Right lobe of liver (tissue), 4 donors: Measurements from ENCODE around the gene COL3A1.

Experiments
- CTCF ChIP-seq, 4 donors: fragments of 200-600 bp in 3 of 4; fragments of 450-650 bp in 1 of 4; IDR thresholded peaks; one replicate each; pipeline versions ENCODE4 v1.5.1 to v1.8.0; 2016 to 2022; ENCODE audit warnings: antibody characterized with exemption in 4 of 4, mild to moderate bottlenecking in 2 of 4
- POLR2A ChIP-seq: fragments of 450-650 bp; IDR thresholded peaks from one replicate; pipeline ENCODE4 v1.6.1; 2017; ENCODE audit warnings: antibody characterized with exemption, mild to moderate bottlenecking
- donor health status: DM: no; HTN: no; CAD: no.
- donor health status: DM: no; HTN: no; CAD: no.
- donor health status: DM: no; HTN: yes; CAD: no.

GRCh38 chr2:188957646-188958045 lies 16.5 kb upstream of the COL3A1 start:
- no peak for TF ChIP-seq CTCF (IDR thresholded peaks at IDR 0.05)
- TF ChIP-seq POLR2A, result no peak
